Uterus (tissue), 2 donors: ENCODE results near the gene F2.

ENCODE experiments used
- CTCF ChIP-seq, 4 experiments: fragments of 200-600 bp in 2 of 4; fragments of 450-650 bp in 2 of 4; sonication (generic) in 2 of 4; IDR thresholded peaks; one replicate each; pipeline ENCODE4 v1.5.1; 2016 to 2019; ENCODE audit warnings: antibody characterized with exemption in 4 of 4, mild to moderate bottlenecking in 2 of 4, moderate library complexity in 1 of 4
- POLR2A ChIP-seq, 2 donors: fragments of 450-650 bp; IDR thresholded peaks; one replicate each; pipeline ENCODE4 v1.6.1; 2016; ENCODE audit warnings: antibody characterized with exemption in 2 of 2, mild to moderate bottlenecking in 1 of 2, moderate library complexity in 1 of 2

- TF ChIP-seq CTCF (IDR thresholded peaks at IDR 0.05) (no peak), POLR2A (IDR thresholded peaks at IDR 0.05) (no peak)
Measured at GRCh38 chr11:46711303-46711702, 7.7 kb upstream of the F2 start.
